ENCODE measurements around the gene EZH2. TPM values are rescaled to one million over a fixed set of nuclear protein-coding genes. Genes with fewer than 3 reads are reported as not detected.

EZH2 gene
- total RNA-seq, 1 donor from 2014 or later = 13.8 TPM

DNA sequence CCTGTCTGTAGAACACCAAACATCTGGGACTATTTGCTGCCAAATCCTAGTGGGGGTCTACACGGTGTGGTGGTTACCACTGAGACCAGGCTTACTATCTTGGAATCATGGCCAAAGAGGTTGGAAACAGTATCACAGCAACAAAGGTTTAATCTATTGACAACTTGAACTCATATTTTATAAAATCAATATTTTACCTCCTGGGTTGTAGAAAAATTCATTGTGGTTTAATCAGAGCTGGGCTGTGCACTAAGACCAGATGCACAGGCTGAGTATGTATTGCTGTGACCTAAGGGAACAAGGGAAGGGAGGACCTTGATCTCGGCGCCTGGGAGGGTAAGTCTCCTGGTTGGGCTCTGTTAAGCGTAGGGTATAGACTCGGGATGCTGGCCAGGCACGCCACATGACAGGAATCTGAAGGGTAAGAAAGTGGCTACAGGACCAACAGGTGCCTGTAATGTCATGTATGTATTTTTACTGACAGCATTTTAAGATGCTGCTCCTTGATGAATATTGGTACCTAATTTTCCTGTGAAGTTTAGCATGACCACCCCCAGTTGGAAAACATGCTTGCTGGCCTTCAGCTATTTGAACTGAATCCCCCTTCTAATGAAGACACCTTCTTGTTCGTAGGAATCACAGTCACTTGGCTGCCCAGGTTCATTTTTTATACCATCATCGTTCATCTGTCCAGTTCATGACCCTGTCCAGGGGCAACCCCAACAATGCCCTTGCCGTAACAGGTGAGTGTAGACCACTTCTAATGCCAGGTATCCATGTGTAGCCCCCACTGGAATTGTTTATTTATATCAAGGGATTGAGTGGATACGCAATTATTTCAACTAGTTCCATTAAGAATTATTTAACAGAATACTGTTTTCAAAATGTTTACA, 79.5 kb downstream of the EZH2 start:
- H2AFZ ChIP-seq (ENCODE audit: low read depth, low read length) = no peak overlapping the region
- H3K9me3 Mint-ChIP-seq (ENCODE audit: unreplicated experiment) = no peaks in the 10 kb centered on the region
- TF ChIP-seq CTCF (IDR thresholded peaks at IDR 0.05; ENCODE audit: insufficient read depth, low read depth, low read length) (no peak), EZH2 (IDR thresholded peaks at IDR 0.05; ENCODE audit: insufficient read depth, low read length) (no peak)
- H3K4me3 Mint-ChIP-seq (ENCODE audit: unreplicated experiment) = no peak overlapping the region
- no peaks in the 10 kb centered on the region for H3K9me3 ChIP-seq (ENCODE audit: insufficient read depth, low read depth, low read length)
- H3K4me2 ChIP-seq (ENCODE audit: low read length) = no peak overlapping the region
- no peak for DNase-seq (ENCODE audit: low read depth)
- H3K9ac ChIP-seq (ENCODE audit: low read length) = no peak overlapping the region
- no peak overlapping the region for H3K4me3 ChIP-seq (ENCODE audit: insufficient read depth, low read depth, low read length)
- peaks cover 20% of the 10 kb centered on the region for H3K36me3 Mint-ChIP-seq (ENCODE audit: low read depth, unreplicated experiment)
- no peak for FAIRE-seq
- peak overlapping the region; percentile 41 for H3K27ac Mint-ChIP-seq (ENCODE audit: unreplicated experiment)
- H3K4me1 Mint-ChIP-seq (ENCODE audit: low read depth, unreplicated experiment) = peaks cover under 1% of the 10 kb centered on the region
- no peak overlapping the region for H3K27ac ChIP-seq (ENCODE audit: low read depth, low read length)
- no peaks in the 10 kb centered on the region for H3K79me2 ChIP-seq (ENCODE audit: insufficient read depth, low read length)
- no peaks in the 10 kb centered on the region for H4K20me1 ChIP-seq (ENCODE audit: insufficient read depth, low read length)
- no peaks in the 10 kb centered on the region for H3K4me1 ChIP-seq (ENCODE audit: insufficient read depth, low read length)
- H3K27me3 ChIP-seq (ENCODE audit: insufficient read depth, low read length) = no peaks in the 10 kb centered on the region
- H3K36me3 ChIP-seq (ENCODE audit: insufficient read depth, low read length) = peaks cover 26% of the 10 kb centered on the region
- H3K27me3 Mint-ChIP-seq (ENCODE audit: low read depth, unreplicated experiment) = no peaks in the 10 kb centered on the region

DNA sequence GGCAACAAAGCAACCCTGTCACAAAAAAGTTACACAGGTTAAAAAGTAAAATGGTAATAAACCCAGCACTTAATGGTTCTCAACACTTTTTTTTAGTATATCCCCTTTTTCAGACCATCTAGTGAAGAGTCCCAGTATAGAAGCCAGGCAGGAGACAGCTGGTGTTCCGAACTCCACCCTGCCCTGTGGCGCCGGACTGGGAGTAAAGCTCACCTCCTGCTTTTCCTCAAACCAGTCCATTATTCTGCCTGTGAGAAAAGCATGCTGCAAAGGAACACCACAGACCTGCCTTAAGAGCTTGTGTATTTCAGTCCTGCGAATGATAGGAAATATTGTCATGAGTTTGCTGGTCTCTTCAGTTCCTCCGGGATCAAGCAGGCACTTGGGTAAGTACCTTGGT, 81.0 kb downstream of the EZH2 start:
- Mint-ChIP-seq H3K4me3 (ENCODE audit: unreplicated experiment) (no peak overlapping the region), H3K4me1 (ENCODE audit: low read depth, unreplicated experiment) (no peaks in the 10 kb centered on the region), H3K27me3 (ENCODE audit: low read depth, unreplicated experiment) (no peaks in the 10 kb centered on the region), H3K27ac (ENCODE audit: unreplicated experiment) (no peak overlapping the region), H3K9me3 (ENCODE audit: unreplicated experiment) (no peaks in the 10 kb centered on the region), H3K36me3 (ENCODE audit: low read depth, unreplicated experiment) (peaks cover 21% of the 10 kb centered on the region)
- Histone ChIP-seq H3K4me1 (ENCODE audit: insufficient read depth, low read length) (no peaks in the 10 kb centered on the region), H3K4me3 (ENCODE audit: insufficient read depth, low read depth, low read length) (no peak overlapping the region), H3K4me2 (ENCODE audit: low read length) (no peak overlapping the region), H2AFZ (ENCODE audit: low read depth, low read length) (no peak overlapping the region), H3K27ac (ENCODE audit: low read depth, low read length) (no peak overlapping the region), H3K27me3 (ENCODE audit: insufficient read depth, low read length) (no peaks in the 10 kb centered on the region), H4K20me1 (ENCODE audit: insufficient read depth, low read length) (no peaks in the 10 kb centered on the region), H3K79me2 (ENCODE audit: insufficient read depth, low read length) (no peaks in the 10 kb centered on the region), H3K36me3 (ENCODE audit: insufficient read depth, low read length) (peaks cover 33% of the 10 kb centered on the region), H3K9me3 (ENCODE audit: insufficient read depth, low read depth, low read length) (no peaks in the 10 kb centered on the region), H3K9ac (ENCODE audit: low read length) (no peak overlapping the region)
- FAIRE-seq = no peak
- TF ChIP-seq EZH2 (IDR thresholded peaks at IDR 0.05; ENCODE audit: insufficient read depth, low read length) (no peak), CTCF (IDR thresholded peaks at IDR 0.05; ENCODE audit: insufficient read depth, low read depth, low read length) (no peak)
- DNase-seq (ENCODE audit: low read depth) = no peak

DNA sequence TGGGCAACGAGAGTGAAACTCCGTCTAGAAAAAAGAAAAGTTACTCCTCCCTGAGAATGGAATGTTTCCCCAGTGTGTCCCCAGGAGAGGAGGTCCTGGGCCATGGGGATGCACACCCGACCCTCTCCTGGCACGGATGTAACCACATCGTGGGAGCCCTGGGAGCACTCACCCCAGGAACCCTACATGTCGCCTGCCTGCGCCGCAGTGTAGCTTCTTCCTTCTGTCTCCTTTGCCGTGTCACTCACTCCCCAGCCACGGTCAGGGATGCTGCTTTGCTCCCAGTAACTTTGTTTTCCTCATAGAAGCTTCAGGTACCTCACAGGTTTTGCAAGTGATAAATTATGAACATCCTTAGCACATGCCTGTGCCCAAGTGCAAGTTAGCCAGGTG, 82.0 kb downstream of the EZH2 start:
- Mint-ChIP-seq H3K9me3 (ENCODE audit: unreplicated experiment) (no peaks in the 10 kb centered on the region), H3K27ac (ENCODE audit: unreplicated experiment) (no peak overlapping the region), H3K4me1 (ENCODE audit: low read depth, unreplicated experiment) (no peaks in the 10 kb centered on the region), H3K27me3 (ENCODE audit: low read depth, unreplicated experiment) (no peaks in the 10 kb centered on the region), H3K4me3 (ENCODE audit: unreplicated experiment) (no peak overlapping the region), H3K36me3 (ENCODE audit: low read depth, unreplicated experiment) (peaks cover 21% of the 10 kb centered on the region)
- no peaks in the 10 kb centered on the region for H3K9me3 ChIP-seq (ENCODE audit: insufficient read depth, low read depth, low read length)
- H3K4me3 ChIP-seq (ENCODE audit: insufficient read depth, low read depth, low read length) = no peak overlapping the region
- no peaks in the 10 kb centered on the region for H4K20me1 ChIP-seq (ENCODE audit: insufficient read depth, low read length)
- H3K9ac ChIP-seq (ENCODE audit: low read length) = no peak overlapping the region
- H3K36me3 ChIP-seq (ENCODE audit: insufficient read depth, low read length) = peaks cover 34% of the 10 kb centered on the region
- H3K27ac ChIP-seq (ENCODE audit: low read depth, low read length) = no peak overlapping the region
- FAIRE-seq = no peak
- H2AFZ ChIP-seq (ENCODE audit: low read depth, low read length) = no peak overlapping the region
- H3K4me1 ChIP-seq (ENCODE audit: insufficient read depth, low read length) = no peaks in the 10 kb centered on the region
- no peak overlapping the region for H3K4me2 ChIP-seq (ENCODE audit: low read length)
- H3K79me2 ChIP-seq (ENCODE audit: insufficient read depth, low read length) = no peaks in the 10 kb centered on the region
- no peak for TF ChIP-seq CTCF (IDR thresholded peaks at IDR 0.05; ENCODE audit: insufficient read depth, low read depth, low read length)
- TF ChIP-seq EZH2 (IDR thresholded peaks at IDR 0.05; ENCODE audit: insufficient read depth, low read length) = no peak
- no peaks in the 10 kb centered on the region for H3K27me3 ChIP-seq (ENCODE audit: insufficient read depth, low read length)
- no peak for DNase-seq (ENCODE audit: low read depth)

All from astrocyte (in vitro differentiated cells and primary cell).